Measurements from ENCODE around the gene ANKZF1.

GRCh38 chr2:219228041-219228910 is 1.3 kb upstream of the ANKZF1 start:
- no peak for TF ChIP-seq POLR2A (IDR thresholded peaks at IDR 0.05)
- TF ChIP-seq, protein P1, sequence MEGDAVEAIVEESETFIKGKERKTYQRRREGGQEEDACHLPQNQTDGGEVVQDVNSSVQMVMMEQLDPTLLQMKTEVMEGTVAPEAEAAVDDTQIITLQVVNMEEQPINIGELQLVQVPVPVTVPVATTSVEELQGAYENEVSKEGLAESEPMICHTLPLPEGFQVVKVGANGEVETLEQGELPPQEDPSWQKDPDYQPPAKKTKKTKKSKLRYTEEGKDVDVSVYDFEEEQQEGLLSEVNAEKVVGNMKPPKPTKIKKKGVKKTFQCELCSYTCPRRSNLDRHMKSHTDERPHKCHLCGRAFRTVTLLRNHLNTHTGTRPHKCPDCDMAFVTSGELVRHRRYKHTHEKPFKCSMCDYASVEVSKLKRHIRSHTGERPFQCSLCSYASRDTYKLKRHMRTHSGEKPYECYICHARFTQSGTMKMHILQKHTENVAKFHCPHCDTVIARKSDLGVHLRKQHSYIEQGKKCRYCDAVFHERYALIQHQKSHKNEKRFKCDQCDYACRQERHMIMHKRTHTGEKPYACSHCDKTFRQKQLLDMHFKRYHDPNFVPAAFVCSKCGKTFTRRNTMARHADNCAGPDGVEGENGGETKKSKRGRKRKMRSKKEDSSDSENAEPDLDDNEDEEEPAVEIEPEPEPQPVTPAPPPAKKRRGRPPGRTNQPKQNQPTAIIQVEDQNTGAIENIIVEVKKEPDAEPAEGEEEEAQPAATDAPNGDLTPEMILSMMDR (IDR thresholded peaks at IDR 0.05 in 4 of 5, conservative IDR thresholded peaks at IDR 0.05 in 1 of 5): no peak
